H1 (cell line): ENCODE results near the gene RTF1. TPM values are rescaled to one million over a fixed set of nuclear protein-coding genes. Genes with fewer than 3 reads are reported as not detected.

Experiments
- CTCF ChIA-PET: fragments of 300-600 bp; sonication (Branson Sonifier 250); formaldehyde crosslinking; loops from one replicate; lab custom pipeline; 2021; ENCODE audit not compliant: partially characterized antibody; lab: Charles Lee
- POLR2A ChIA-PET: fragments of 300-600 bp; sonication (Branson Sonifier 250); formaldehyde crosslinking; loops from one replicate; lab custom pipeline; 2021; ENCODE audit warnings: inconsistent platforms; ENCODE audit not compliant: partially characterized antibody; lab: Charles Lee
- DNase-seq, 2 experiments: peaks; one replicate each; pipeline versions ENCODE4 v3.0.0 to v3.0.0-alpha.2; 2010 to 2022; ENCODE audit warnings: low spot score in 2 of 2, low read depth in 1 of 2, mixed read lengths in 1 of 2
- FAIRE-seq: peaks from 2 replicates; lab custom pipeline; 2011; peaks lifted over from hg19 to GRCh38; lab: Jason Lieb, UNC
- H2AFZ ChIP-seq: 2 replicates; pipeline ENCODE4 v1.8.1; 2012; ENCODE audit warnings: low read length, inconsistent platforms
- H2AK5ac ChIP-seq: 2 replicates; pipeline ENCODE4 v1.6.1; 2013; ENCODE audit warnings: low read depth, low read length
- H2BK120ac ChIP-seq: replicated peaks from 2 replicates; pipeline ENCODE3; 2013; ENCODE audit warnings: low read depth, low read length, inconsistent platforms
- H2BK12ac ChIP-seq: 2 replicates; pipeline ENCODE4 v1.6.1; 2013; ENCODE audit warnings: low read depth, low read length
- H2BK15ac ChIP-seq: 2 replicates; pipeline ENCODE4 v1.6.1; 2013; ENCODE audit warnings: low read length
- H2BK20ac ChIP-seq: 2 replicates; pipeline ENCODE4 v1.6.1; 2013; ENCODE audit warnings: low read length
- H2BK5ac ChIP-seq: 2 replicates; pipeline ENCODE4 v1.6.1; 2013; ENCODE audit warnings: low read depth, low read length
- H3K14ac ChIP-seq: 2 replicates; pipeline ENCODE4 v1.6.1; 2013; ENCODE audit warnings: inconsistent platforms; ENCODE audit not compliant: insufficient read length
- H3K18ac ChIP-seq: 2 replicates; pipeline ENCODE4 v1.6.1; 2013; ENCODE audit warnings: low read length; ENCODE audit errors: extremely low read depth
- H3K23ac ChIP-seq: 2 replicates; pipeline ENCODE4 v1.6.1; 2013; ENCODE audit warnings: inconsistent platforms; ENCODE audit not compliant: insufficient read length
- H3K23me2 ChIP-seq: 2 replicates; pipeline ENCODE4 v1.6.1; 2013; ENCODE audit warnings: low read depth, low read length
- H3K27ac ChIP-seq: 2 replicates; pipeline ENCODE4 v1.6.1; 2011; ENCODE audit warnings: low read depth, low read length, inconsistent platforms
- H3K27me3 ChIP-seq, 4 experiments: replicated peaks in 1 of 4; 1 replicate in 1 of 4; 2 replicates in 3 of 4; pipeline versions ENCODE4 v1.6.1 to v1.8.1; 2011 to 2013; ENCODE audit warnings: low read length in 3 of 4, mild to moderate bottlenecking in 3 of 4, inconsistent platforms in 2 of 4, mixed read lengths in 2 of 4, moderate library complexity in 1 of 4; ENCODE audit not compliant: control insufficient read depth in 3 of 4, insufficient read depth in 3 of 4; ENCODE audit errors: extremely low read depth in 1 of 4
- H3K36me3 ChIP-seq, 4 experiments: 2 replicates each; pipeline versions ENCODE4 v1.6.1 to v1.8.1; 2011 to 2013; ENCODE audit warnings: mild to moderate bottlenecking in 4 of 4, low read length in 3 of 4, moderate library complexity in 2 of 4, control low read depth in 1 of 4, inconsistent platforms in 1 of 4; ENCODE audit not compliant: insufficient read depth in 4 of 4, control insufficient read depth in 2 of 4
- H3K4ac ChIP-seq: replicated peaks from 2 replicates; pipeline ENCODE3; 2013; ENCODE audit warnings: low read length, low read depth, mixed read lengths, inconsistent platforms; ENCODE audit not compliant: insufficient read length
- H3K4me1 ChIP-seq, 4 experiments: replicated peaks in 1 of 4; 1 replicate in 1 of 4; 2 replicates in 3 of 4; pipeline versions ENCODE4 v1.6.1 to v1.8.1; 2011 to 2013; ENCODE audit warnings: low read length in 3 of 4, inconsistent platforms in 2 of 4, mixed read lengths in 1 of 4; ENCODE audit not compliant: insufficient read depth in 4 of 4, control insufficient read depth in 3 of 4
- H3K4me2 ChIP-seq, 2 experiments: 2 replicates each; pipeline versions ENCODE4 v1.6.1 to v1.8.1; 2011 to 2013; ENCODE audit warnings: low read depth in 2 of 2, low read length in 2 of 2, control low read depth in 1 of 2, inconsistent platforms in 1 of 2, mild to moderate bottlenecking in 1 of 2; ENCODE audit not compliant: insufficient read depth in 1 of 2
- H3K4me3 ChIP-seq, 4 experiments: fragments of 200-600, 300-600 bp in 1 of 4; sonication (generic), shearing (Covaris generic), sonication (Bioruptor Twin) in 1 of 4; 2 replicates each; pipeline versions ENCODE4 v1.5.1 to v1.8.1; 2011 to 2016; ENCODE audit warnings: low read length in 4 of 4, low read depth in 3 of 4, control low read depth in 2 of 4, inconsistent platforms in 2 of 4, mild to moderate bottlenecking in 2 of 4, mixed read lengths in 1 of 4, moderate library complexity in 1 of 4; ENCODE audit not compliant: insufficient read depth in 2 of 4; ENCODE audit errors: extremely low read depth in 1 of 4
- H3K56ac ChIP-seq: replicated peaks from 2 replicates; pipeline ENCODE3; 2013; ENCODE audit warnings: low read depth, mild to moderate bottlenecking, mixed read lengths, low read length, inconsistent platforms; ENCODE audit not compliant: insufficient read length
- H3K79me1 ChIP-seq: 2 replicates; pipeline ENCODE4 v1.6.1; 2013; ENCODE audit warnings: low read depth, low read length, control low read depth
- H3K79me2 ChIP-seq, 2 experiments: 2 replicates each; pipeline versions ENCODE4 v1.6.1 to v1.8.1; 2012 to 2013; ENCODE audit warnings: low read length in 2 of 2, mild to moderate bottlenecking in 2 of 2, inconsistent platforms in 1 of 2; ENCODE audit not compliant: insufficient read depth in 2 of 2, control insufficient read depth in 1 of 2
- H3K9ac ChIP-seq, 4 experiments: replicated peaks in 1 of 4; 1 replicate in 1 of 4; 2 replicates in 3 of 4; pipeline versions ENCODE4 v1.6.1 to v1.8.1; 2011 to 2013; ENCODE audit warnings: low read depth in 3 of 4, low read length in 3 of 4, control low read depth in 2 of 4, mild to moderate bottlenecking in 2 of 4, moderate library complexity in 2 of 4, inconsistent platforms in 1 of 4; ENCODE audit errors: extremely low read depth in 1 of 4
- H3K9me3 ChIP-seq, 2 experiments: 2 replicates each; pipeline versions ENCODE4 v1.6.1 to v1.8.1; 2012 to 2013; ENCODE audit warnings: mild to moderate bottlenecking in 2 of 2, moderate library complexity in 2 of 2, control low read depth in 1 of 2, inconsistent platforms in 1 of 2, low read depth in 1 of 2, low read length in 1 of 2, mixed read lengths in 1 of 2; ENCODE audit not compliant: insufficient read depth in 2 of 2
- H4K20me1 ChIP-seq, 2 experiments: replicated peaks in 1 of 2; 2 replicates each; pipeline versions ENCODE3 to v1.8.1; 2011 to 2013; ENCODE audit warnings: inconsistent platforms in 2 of 2, low read length in 2 of 2, mild to moderate bottlenecking in 1 of 2; ENCODE audit not compliant: insufficient read depth in 2 of 2, control insufficient read depth in 1 of 2
- H4K5ac ChIP-seq: 2 replicates; pipeline ENCODE4 v1.6.1; 2013; ENCODE audit warnings: low read length, low read depth, mixed read lengths, inconsistent platforms; ENCODE audit not compliant: insufficient read length
- H4K8ac ChIP-seq: 2 replicates; pipeline ENCODE4 v1.8.0; 2013; ENCODE audit warnings: mild to moderate bottlenecking, moderate library complexity, low read length, inconsistent platforms; ENCODE audit not compliant: insufficient read depth; ENCODE audit errors: extremely low read depth
- H4K91ac ChIP-seq: replicated peaks from 2 replicates; pipeline ENCODE3; 2013; ENCODE audit warnings: low read length, mixed read lengths, inconsistent platforms; ENCODE audit not compliant: insufficient read length
- MAX ChIP-seq: IDR thresholded peaks from 2 replicates; pipeline ENCODE4 v1.6.1; 2012; ENCODE audit warnings: inconsistent platforms
- WGBS, 2 experiments: shearing (Covaris generic) in 1 of 2; methylation state at CpG; one replicate each; pipeline versions ENCODE4 v1.1.6 to v1.1.7; 2013 to 2015; ENCODE audit warnings: low lambda C conversion rate in 2 of 2, mixed read lengths in 2 of 2, inconsistent platforms in 1 of 2, low coverage in 1 of 2, missing lambda C conversion rate in 1 of 2; ENCODE audit not compliant: insufficient replicate concordance in 2 of 2, insufficient coverage in 1 of 2, insufficient read length in 1 of 2; ENCODE audit errors: extremely low coverage in 1 of 2, missing lambda C conversion rate in 1 of 2; 5-methylcytosine and 5-hydroxymethylcytosine counted together
- polyA plus RNA-seq, 7 experiments: library from polyadenylated mRNA; depleted of rRNA in 3 of 7; stranded (reverse) in 5 of 7; unstranded in 2 of 7; fragments of >200 nt in 5 of 7; fragments of 200-250 nt in 2 of 7; gene quantifications; 1 replicate in 5 of 7; 2 replicates in 1 of 7; 4 replicates in 1 of 7; pipeline versions ENCODE4 v1.2.1 to v1.2.3, GENCODE V29; 2011 to 2013; ENCODE audit warnings: missing spikeins in 2 of 7, mixed read lengths in 2 of 7
- total RNA-seq: library from RNA; stranded (reverse); fragmentation: NEBNext Ultra II Directional; extraction: Animal tissue kit (Norgen Biotek cat#: 25700); gene quantifications from 2 replicates; pipeline ENCODE4 v1.2.1, GENCODE V29; 2021

The RTF1 gene
- total and polyA plus RNA-seq, 2 of the 8 experiments (the other 6 are each of a cell fraction or from before 2014, with no cell fraction given): 22.6 to 47.7 TPM

- H2BK15ac ChIP-seq: no peak overlapping the region
- no peaks in the 10 kb centered on the region for H3K79me2 ChIP-seq
- CTCF ChIA-PET: interaction anchor here (1.3 to 5.1 kb wide), 3 partner anchors 11 to 24 kb away, joined by 4 to 30 read pairs (median 9); no protein-coding TSS in a partner anchor
- H4K5ac ChIP-seq: no peak overlapping the region
- H2AFZ ChIP-seq: no peak overlapping the region
- no peaks in the 10 kb centered on the region; a peak in 1 of 7 replicates for H3K4me1 ChIP-seq
- 93% methylated on average over 9 of the region's 9 CpGs; no CpG with 5 or more reads in 1 of the 2 experiments for WGBS, 2 experiments
- FAIRE-seq (no peak), DNase-seq (no peak)
- H3K27me3 ChIP-seq: no peaks in the 10 kb centered on the region; a peak in 1 of 7 replicates
- no peaks in the 10 kb centered on the region for H3K9me3 ChIP-seq
- H3K18ac ChIP-seq: no peak overlapping the region
- no peak overlapping the region for H3K56ac ChIP-seq
- no peak overlapping the region for H3K9ac ChIP-seq
- no peak overlapping the region for H3K27ac ChIP-seq
- H4K8ac ChIP-seq: no peak overlapping the region
- no peaks in the 10 kb centered on the region for H3K23me2 ChIP-seq
- H2BK12ac ChIP-seq: no peak overlapping the region
- H3K79me1 ChIP-seq: no peaks in the 10 kb centered on the region
- H3K36me3 ChIP-seq: peaks cover 20 to 42% (median 28%) of the 10 kb centered on the region in 4 experiments
- no peak overlapping the region for H3K14ac ChIP-seq
- POLR2A ChIA-PET: interaction anchor here (0.7 to 1.4 kb wide), 4 partner anchors 11 to 99 kb away, joined by 3 to 5 read pairs (median 3); partner anchors contain the start of gene ITPKA
- TF ChIP-seq MAX: no peak
- H4K91ac ChIP-seq: no peak overlapping the region
- H2BK120ac ChIP-seq: no peak overlapping the region
- no peak overlapping the region for H2BK20ac ChIP-seq
- no peak overlapping the region for H2AK5ac ChIP-seq
- H4K20me1 ChIP-seq: no peaks in the 10 kb centered on the region
- H2BK5ac ChIP-seq: no peak overlapping the region
- no peak overlapping the region for H3K4me2 ChIP-seq
- H3K4me3 ChIP-seq: no peak overlapping the region
- H3K4ac ChIP-seq: no peak overlapping the region
- no peak overlapping the region for H3K23ac ChIP-seq
Observed at GRCh38 chr15:41482110-41482877, 65.4 kb downstream of the RTF1 start.
